HL-60 (cell line): Measurements from ENCODE around the gene WHAMM.

Experiments used
- CTCF ChIP-seq: IDR thresholded peaks from one replicate; pipeline ENCODE4 v1.5.1; 2011; ENCODE audit warnings: low read length, control low read depth, inconsistent platforms; ENCODE audit not compliant: insufficient read depth
- GABPA ChIP-seq: IDR thresholded peaks from 2 replicates; pipeline ENCODE4 v1.6.1; 2012; ENCODE audit warnings: low read depth
- POLR2AphosphoS5 ChIP-seq: IDR thresholded peaks from 2 replicates; pipeline ENCODE4 v1.6.1; 2012; ENCODE audit warnings: low read depth
- SPI1 ChIP-seq: IDR thresholded peaks from 2 replicates; pipeline ENCODE4 v1.6.1; 2012; ENCODE audit warnings: low read depth, mild to moderate bottlenecking, borderline replicate concordance
- TF ChIP-seq, protein P1 (sequence below): IDR thresholded peaks from 2 replicates; pipeline ENCODE4 v1.6.1; 2012; ENCODE audit warnings: low read depth; ENCODE audit not compliant: insufficient replicate concordance

DNA sequence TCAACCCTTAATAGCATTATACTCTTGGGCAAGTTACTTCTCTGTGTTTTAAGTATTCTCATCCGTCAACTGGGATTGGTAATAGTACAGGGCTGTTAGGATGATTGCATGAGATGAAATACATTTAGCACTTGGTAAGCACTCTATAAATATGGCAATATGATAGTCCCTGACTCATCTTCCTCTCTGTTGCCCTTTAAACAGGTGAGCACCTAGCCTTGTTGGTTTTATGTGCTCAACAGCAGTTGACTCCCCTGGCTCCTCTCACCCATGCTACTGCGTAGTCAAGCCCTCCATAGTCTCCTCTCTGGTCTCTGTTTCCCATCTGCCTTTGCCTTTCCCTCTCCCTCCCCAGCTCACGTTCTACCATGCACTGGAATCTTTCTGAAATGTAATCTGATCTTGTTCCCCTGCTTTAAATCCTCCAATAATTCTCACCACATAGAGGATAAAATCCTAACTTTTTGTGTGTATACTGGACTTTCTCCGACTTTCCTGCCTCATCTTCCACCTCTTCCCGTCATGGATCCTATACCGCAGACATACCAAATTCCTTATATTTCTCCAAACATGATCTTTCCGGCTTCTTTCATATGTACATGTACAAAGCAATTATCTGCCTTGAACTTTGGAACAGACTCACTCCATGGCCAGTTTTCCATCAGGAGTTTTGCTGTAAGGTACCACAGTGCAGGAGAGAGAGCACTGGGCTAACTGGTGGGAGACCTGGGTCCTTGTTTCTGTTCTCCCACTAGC lies 45.9 kb upstream of the WHAMM start:
- no peak for TF ChIP-seq CTCF
- TF ChIP-seq, protein P1, sequence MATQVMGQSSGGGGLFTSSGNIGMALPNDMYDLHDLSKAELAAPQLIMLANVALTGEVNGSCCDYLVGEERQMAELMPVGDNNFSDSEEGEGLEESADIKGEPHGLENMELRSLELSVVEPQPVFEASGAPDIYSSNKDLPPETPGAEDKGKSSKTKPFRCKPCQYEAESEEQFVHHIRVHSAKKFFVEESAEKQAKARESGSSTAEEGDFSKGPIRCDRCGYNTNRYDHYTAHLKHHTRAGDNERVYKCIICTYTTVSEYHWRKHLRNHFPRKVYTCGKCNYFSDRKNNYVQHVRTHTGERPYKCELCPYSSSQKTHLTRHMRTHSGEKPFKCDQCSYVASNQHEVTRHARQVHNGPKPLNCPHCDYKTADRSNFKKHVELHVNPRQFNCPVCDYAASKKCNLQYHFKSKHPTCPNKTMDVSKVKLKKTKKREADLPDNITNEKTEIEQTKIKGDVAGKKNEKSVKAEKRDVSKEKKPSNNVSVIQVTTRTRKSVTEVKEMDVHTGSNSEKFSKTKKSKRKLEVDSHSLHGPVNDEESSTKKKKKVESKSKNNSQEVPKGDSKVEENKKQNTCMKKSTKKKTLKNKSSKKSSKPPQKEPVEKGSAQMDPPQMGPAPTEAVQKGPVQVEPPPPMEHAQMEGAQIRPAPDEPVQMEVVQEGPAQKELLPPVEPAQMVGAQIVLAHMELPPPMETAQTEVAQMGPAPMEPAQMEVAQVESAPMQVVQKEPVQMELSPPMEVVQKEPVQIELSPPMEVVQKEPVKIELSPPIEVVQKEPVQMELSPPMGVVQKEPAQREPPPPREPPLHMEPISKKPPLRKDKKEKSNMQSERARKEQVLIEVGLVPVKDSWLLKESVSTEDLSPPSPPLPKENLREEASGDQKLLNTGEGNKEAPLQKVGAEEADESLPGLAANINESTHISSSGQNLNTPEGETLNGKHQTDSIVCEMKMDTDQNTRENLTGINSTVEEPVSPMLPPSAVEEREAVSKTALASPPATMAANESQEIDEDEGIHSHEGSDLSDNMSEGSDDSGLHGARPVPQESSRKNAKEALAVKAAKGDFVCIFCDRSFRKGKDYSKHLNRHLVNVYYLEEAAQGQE: no peak
- no peak for TF ChIP-seq POLR2AphosphoS5
- TF ChIP-seq GABPA: no peak
- TF ChIP-seq SPI1: no peak
